ENCODE data around the gene ACOT7. TPM values are rescaled to one million over a fixed set of nuclear protein-coding genes. Genes with fewer than 3 reads are reported as not detected.

ACOT7 gene
- total RNA-seq, 1 experiment from 2014 or later, result 120 TPM

GRCh38 chr1:6279613-6280383 lies 113.8 kb downstream of the ACOT7 start:
- Histone ChIP-seq H3K27ac (ENCODE audit: low read length) (no peak overlapping the region), H3K4me3 (ENCODE audit: low read depth in 2 of 2, low read length in 2 of 2) (no peak overlapping the region), H3K9me3 (ENCODE audit: control insufficient read depth, insufficient read depth, low read depth, low read length) (no peaks in the 10 kb centered on the region), H3K27me3 (ENCODE audit: control insufficient read depth, insufficient read depth, low read length) (no peaks in the 10 kb centered on the region), H3K36me3 (ENCODE audit: control insufficient read depth, insufficient read depth, low read length) (no peaks in the 10 kb centered on the region), H3K4me1 (ENCODE audit: control insufficient read depth, insufficient read depth, low read length) (no peaks in the 10 kb centered on the region)
- ATAC-seq (no peak), DNase-seq (ENCODE audit: low read depth, low spot score) (no peak)
- BruUV-seq (replicated peaks), result no TSS peak
- in situ Hi-C loops (cut with HindIII; ENCODE audit: low pct_unique_long_range_greater_than_20kb, low sequenced_read_pairs), result no loop called here
- TF ChIP-seq SIN3A (IDR thresholded peaks at IDR 0.05; ENCODE audit: borderline replicate concordance, insufficient read depth, low read depth, low read length) (no peak), TCF7L2 (IDR thresholded peaks at IDR 0.05; ENCODE audit: low read depth, low read length) (no peak), CTCF (IDR thresholded peaks at IDR 0.05) (no peak), POLR2AphosphoS5 (IDR thresholded peaks at IDR 0.05; ENCODE audit: low read depth, low read length) (no peak), REST (IDR thresholded peaks at IDR 0.05; ENCODE audit: insufficient read depth in 1 of 2, low read depth in 2 of 2, low read length in 1 of 2) (no peak)
- ChIA-PET POLR2A (interaction anchor here (0.5 kb wide), 1 partner anchor 24 kb away, joined by 7 read pairs; no protein-coding TSS in a partner anchor), CTCF (interaction anchor here (0.7 kb wide), 1 partner anchor 43 kb away, joined by 3 read pairs; no protein-coding TSS in a partner anchor)
- intact Hi-C loops (cut with micrococcal nuclease; ENCODE audit: unreplicated experiment), result no loop called here

GRCh38 chr1:6279066-6279465 lies 114.5 kb downstream of the ACOT7 start:
- DNase-seq (ENCODE audit: low read depth, low spot score), result no peak
- ChIA-PET POLR2A (interaction anchor here (0.5 kb wide), 1 partner anchor 25 kb away, joined by 7 read pairs; no protein-coding TSS in a partner anchor), CTCF (no interaction called here)
- in situ Hi-C loops (cut with HindIII; ENCODE audit: low pct_unique_long_range_greater_than_20kb, low sequenced_read_pairs) (no loop called here), intact Hi-C loops (cut with micrococcal nuclease; ENCODE audit: unreplicated experiment) (no loop called here)
- BruUV-seq (replicated peaks), result no TSS peak
- H3K4me1 ChIP-seq (ENCODE audit: control insufficient read depth, insufficient read depth, low read length), result no peaks in the 10 kb centered on the region
- H3K9me3 ChIP-seq (ENCODE audit: control insufficient read depth, insufficient read depth, low read depth, low read length), result no peaks in the 10 kb centered on the region
- H3K36me3 ChIP-seq (ENCODE audit: control insufficient read depth, insufficient read depth, low read length), result no peaks in the 10 kb centered on the region
- no peak overlapping the region for H3K27ac ChIP-seq (ENCODE audit: low read length)
- ATAC-seq, result no peak
- no peaks in the 10 kb centered on the region for H3K27me3 ChIP-seq (ENCODE audit: control insufficient read depth, insufficient read depth, low read length)
- TF ChIP-seq REST (IDR thresholded peaks at IDR 0.05; ENCODE audit: insufficient read depth in 1 of 2, low read depth in 2 of 2, low read length in 1 of 2) (no peak), SIN3A (IDR thresholded peaks at IDR 0.05; ENCODE audit: borderline replicate concordance, insufficient read depth, low read depth, low read length) (no peak), POLR2AphosphoS5 (IDR thresholded peaks at IDR 0.05; ENCODE audit: low read depth, low read length) (no peak), TCF7L2 (IDR thresholded peaks at IDR 0.05; ENCODE audit: low read depth, low read length) (no peak), CTCF (IDR thresholded peaks at IDR 0.05) (no peak)
- H3K4me3 ChIP-seq (ENCODE audit: low read depth in 2 of 2, low read length in 2 of 2), result no peak overlapping the region

Measured in Panc1 (cell line).